ENCODE data around the gene NHEJ1. TPM values are rescaled to one million over a fixed set of nuclear protein-coding genes. Genes with fewer than 3 reads are reported as not detected.

The NHEJ1 gene
- total and polyA plus RNA-seq, 9 of the 15 experiments (the other 6 are each of a cell fraction or from before 2014, with no cell fraction given), result 9.0 to 23.7 (median 13.9) TPM

GRCh38 chr2:219160186-219161017, at the start of gene NHEJ1 (continued):
- TF ChIP-seq DDX20 (tag; IDR thresholded peaks at IDR 0.05; ENCODE audit: low read depth), result no peak
- no peak for TF ChIP-seq BRCA1 (IDR thresholded peaks at IDR 0.05)
- no peak for TF ChIP-seq BRCA1 (CRISPR knock-in tag; IDR thresholded peaks at IDR 0.05)
- TF ChIP-seq RBM22 (IDR thresholded peaks at IDR 0.05; ENCODE audit: low read depth, low read length, poor library complexity, severe bottlenecking), result peak; percentile 47
- TF ChIP-seq RAD21 (CRISPR knock-in tag; conservative IDR thresholded peaks at IDR 0.05 in 1 of 2, IDR thresholded peaks at IDR 0.05 in 1 of 2), result peak; percentile 71 to 81
- no peak for TF ChIP-seq ZNF3 (CRISPR knock-in tag; IDR thresholded peaks at IDR 0.05)
- TF ChIP-seq ZNF24 (IDR thresholded peaks at IDR 0.05), result no peak
- peak; percentile 51 for TF ChIP-seq TBP (optimal IDR thresholded peaks at IDR 0.05; ENCODE audit: low read depth, low read length)
- peak; percentile 68 for TF ChIP-seq PRDM10 (IDR thresholded peaks at IDR 0.05; ENCODE audit: partially characterized antibody)
- TF ChIP-seq MCM5 (IDR thresholded peaks at IDR 0.05; ENCODE audit: low read depth), result no peak
- no peak for TF ChIP-seq C11orf30 (IDR thresholded peaks at IDR 0.05; ENCODE audit: low read depth)
- no peak for TF ChIP-seq XRCC4 (IDR thresholded peaks at IDR 0.05; ENCODE audit: extremely low read depth, insufficient read depth, insufficient read length)
- no peak for TF ChIP-seq JUN (IDR thresholded peaks at IDR 0.05; ENCODE audit: borderline replicate concordance, low read depth, low read length)
- TF ChIP-seq JUN (CRISPR knock-in tag; IDR thresholded peaks at IDR 0.05; ENCODE audit: borderline replicate concordance), result no peak
- no peak for TF ChIP-seq THAP7 (CRISPR knock-in tag; IDR thresholded peaks at IDR 0.05)
- TF ChIP-seq PHF21A (IDR thresholded peaks at IDR 0.05; ENCODE audit: borderline replicate concordance, low read depth), result no peak; the same call in 1 of the 2 replicates

Measured in K562 (cell line).